SK-N-SH (cell line): ENCODE measurements around the gene ARCN1. TPM values are rescaled to one million over a fixed set of nuclear protein-coding genes. Genes with fewer than 3 reads are reported as not detected.

ENCODE experiments used
- CTCF ChIA-PET: fragments of 300-600, 350-600 bp; formaldehyde crosslinking; extraction: SDS; loops from one replicate; lab custom pipeline; 2021; lab: Yijun Ruan, JAX
- POLR2A ChIA-PET: fragments of 350-600 bp; sonication (Branson Sonifier 250); formaldehyde crosslinking; extraction: SDS; loops from one replicate; lab custom pipeline; 2020; ENCODE audit warnings: antibody characterized with exemption, inconsistent platforms; lab: Yijun Ruan, JAX
- DNase-seq: peaks from one replicate; pipeline ENCODE4 v3.0.0; 2012
- H2AFZ ChIP-seq: fragments of 200-600 bp; sonication (generic); 2 replicates; pipeline ENCODE4 v1.8.1; 2016; ENCODE audit warnings: antibody characterized with exemption, mild to moderate bottlenecking, low read depth
- H3F3A ChIP-seq: fragments of 200-600 bp; sonication (generic); replicated peaks from 2 replicates; pipeline ENCODE3; 2016; ENCODE audit warnings: antibody characterized with exemption, mild to moderate bottlenecking; ENCODE audit not compliant: insufficient read depth
- H3K27ac ChIP-seq, 2 experiments: fragments of 200-500 bp in 1 of 2; fragments of 200-600 bp in 1 of 2; sonication (Bioruptor generic) in 1 of 2; sonication (generic), shearing (Covaris generic) in 1 of 2; 2 replicates each; pipeline versions ENCODE4 v1.5.1 to v1.6.1; 2014 to 2016; ENCODE audit warnings: low read depth in 2 of 2, inconsistent platforms in 1 of 2, low read length in 1 of 2, mild to moderate bottlenecking in 1 of 2, mixed read lengths in 1 of 2
- H3K27me3 ChIP-seq: fragments of 200-600 bp; sonication (generic), shearing (Covaris generic); 2 replicates; pipeline ENCODE4 v1.6.1; 2016; ENCODE audit warnings: mixed run types; ENCODE audit not compliant: insufficient read depth
- H3K36me3 ChIP-seq, 2 experiments: fragments of 200-500 bp in 1 of 2; fragments of 200-600 bp in 1 of 2; sonication (Bioruptor generic) in 1 of 2; sonication (generic) in 1 of 2; replicated peaks in 1 of 2; 2 replicates each; pipeline versions ENCODE3 to v1.5.1; 2014 to 2016; ENCODE audit warnings: low read length in 1 of 2, mild to moderate bottlenecking in 1 of 2; ENCODE audit not compliant: insufficient read depth in 2 of 2, control insufficient read depth in 1 of 2
- H3K4me1 ChIP-seq, 2 experiments: fragments of 200-500 bp in 1 of 2; fragments of 200-600 bp in 1 of 2; sonication (Bioruptor generic) in 1 of 2; sonication (generic), shearing (Covaris generic) in 1 of 2; 2 replicates each; pipeline versions ENCODE4 v1.5.1 to v1.6.1; 2014 to 2016; ENCODE audit warnings: low read depth in 1 of 2, low read length in 1 of 2, mixed run types in 1 of 2; ENCODE audit not compliant: insufficient read depth in 2 of 2, control insufficient read depth in 1 of 2
- H3K4me2 ChIP-seq: fragments of 200-600 bp; sonication (generic), shearing (Covaris generic); 2 replicates; pipeline ENCODE4 v1.6.1; 2017; ENCODE audit warnings: mixed run types
- H3K4me3 ChIP-seq, 2 experiments: fragments of 200-500 bp in 1 of 2; fragments of 200-600 bp in 1 of 2; sonication (Bioruptor generic) in 1 of 2; sonication (generic), shearing (Covaris generic) in 1 of 2; 2 replicates each; pipeline versions ENCODE4 v1.5.1 to v1.8.1; 2014 to 2016; ENCODE audit warnings: low read depth in 2 of 2, inconsistent platforms in 1 of 2, low read length in 1 of 2, mild to moderate bottlenecking in 1 of 2, mixed read lengths in 1 of 2, moderate library complexity in 1 of 2
- H3K79me2 ChIP-seq: fragments of 200-600 bp; sonication (generic); 2 replicates; pipeline ENCODE4 v1.8.1; 2017; ENCODE audit warnings: mild to moderate bottlenecking; ENCODE audit not compliant: insufficient read depth
- H3K9ac ChIP-seq: fragments of 200-600 bp; sonication (generic); 2 replicates; pipeline ENCODE4 v1.6.1; 2017; ENCODE audit warnings: mixed run types
- H3K9me2 ChIP-seq: fragments of 200-600 bp; sonication (generic); 2 replicates; pipeline ENCODE4 v1.6.1; 2017; ENCODE audit warnings: mixed run types
- H3K9me3 ChIP-seq: fragments of 200-600 bp; sonication (generic); 2 replicates; pipeline ENCODE4 v1.6.1; 2017; ENCODE audit warnings: mixed run types, mild to moderate bottlenecking, moderate library complexity
- H4K20me1 ChIP-seq: fragments of 200-600 bp; sonication (generic); 2 replicates; pipeline ENCODE4 v1.6.1; 2017; ENCODE audit warnings: mild to moderate bottlenecking, mixed run types; ENCODE audit not compliant: insufficient read depth
- CTCF ChIP-seq: fragments of 200-600 bp; sonication (generic); IDR thresholded peaks from 2 replicates; pipeline ENCODE4 v1.6.1; 2017; ENCODE audit warnings: antibody characterized with exemption, mild to moderate bottlenecking, moderate library complexity
- ELF1 ChIP-seq: IDR thresholded peaks from 2 replicates; pipeline ENCODE4 v1.4.0; 2012
- FOSL2 ChIP-seq: IDR thresholded peaks from 2 replicates; pipeline ENCODE4 v1.4.0; 2012; ENCODE audit warnings: low read depth, mild to moderate bottlenecking, moderate library complexity, borderline replicate concordance
- GABPA ChIP-seq: IDR thresholded peaks from 2 replicates; pipeline ENCODE4 v1.4.0; 2012; ENCODE audit warnings: low read depth, mild to moderate bottlenecking
- MXI1 ChIP-seq: IDR thresholded peaks from 2 replicates; pipeline ENCODE4 v1.6.1; 2012; ENCODE audit warnings: mild to moderate bottlenecking, low read depth, low read length, improper control_type of control experiment
- RAD21 ChIP-seq: IDR thresholded peaks from 2 replicates; pipeline ENCODE4 v1.6.1; 2012; ENCODE audit warnings: mild to moderate bottlenecking, low read length
- RXRA ChIP-seq: IDR thresholded peaks from 2 replicates; pipeline ENCODE4 v1.4.0; 2012; ENCODE audit warnings: low read depth, mild to moderate bottlenecking, borderline replicate concordance
- SMC3 ChIP-seq: IDR thresholded peaks from 2 replicates; pipeline ENCODE4 v1.6.1; 2012; ENCODE audit warnings: low read depth, low read length, improper control_type of control experiment
- TAF1 ChIP-seq: IDR thresholded peaks from 2 replicates; pipeline ENCODE4 v1.6.1; 2012; ENCODE audit warnings: low read depth, mild to moderate bottlenecking, low read length, moderate library complexity, borderline replicate concordance
- TCF12 ChIP-seq: IDR thresholded peaks from 2 replicates; pipeline ENCODE4 v1.4.0; 2012
- YY1 ChIP-seq: IDR thresholded peaks from 2 replicates; pipeline ENCODE4 v1.4.0; 2012; ENCODE audit warnings: low read depth, mild to moderate bottlenecking
- WGBS: methylation state at CpG from one replicate; pipeline ENCODE4 v1.1.6; 2017; ENCODE audit warnings: low lambda C conversion rate; 5-methylcytosine and 5-hydroxymethylcytosine counted together
- polyA plus RNA-seq, 3 experiments: library from polyadenylated mRNA; depleted of rRNA; stranded (reverse); fragments of >200 nt; gene quantifications; 2 replicates each; pipeline ENCODE4 v1.2.3, GENCODE V29; 2012

Gene ARCN1
- 128 and 162 TPM in 2 replicates for polyA plus RNA-seq (2012; rRNA removed)
- 169 and 180 TPM in 2 replicates for polyA plus RNA-seq (2012; cell fraction: cytosol; rRNA removed)
- polyA plus RNA-seq (2012; cell fraction: nucleus; rRNA removed) = 42.1 and 91.4 TPM in 2 replicates

GRCh38 chr11:118572061-118572980, at the start of gene ARCN1:
TSS of gene ARCN1 (plus strand) at chr11:118572409. CDS start at chr11:118572548, 139 bp downstream.
- H4K20me1 ChIP-seq = peaks cover 44% of the 10 kb centered on the region
- WGBS = 2% methylated on average over 21 of the region's 55 CpGs
- TF ChIP-seq GABPA = peak; percentile 63
- no peak for TF ChIP-seq MXI1
- peak; percentile 89 for TF ChIP-seq YY1
- TF ChIP-seq TAF1 = peak; percentile 64; the same call in 1 of the 2 replicates
- no peak for TF ChIP-seq FOSL2
- peak; percentile 50 for TF ChIP-seq ELF1
- H2AFZ ChIP-seq = peak within 1 kb of the TSS; percentile 94
- H3K4me1 ChIP-seq = peaks cover 6 to 12% of the 10 kb centered on the region in 2 experiments; a peak in 3 of 4 replicates
- no peaks in the 10 kb centered on the region for H3K9me2 ChIP-seq
- peak; percentile 92 for DNase-seq
- no peaks in the 10 kb centered on the region for H3K27me3 ChIP-seq
- H3K4me2 ChIP-seq = peak within 1 kb of the TSS; percentile 77
- H3K9ac ChIP-seq = peak within 1 kb of the TSS; percentile 100
- peak within 1 kb of the TSS; percentile 85 to 92 for H3K4me3 ChIP-seq
- CTCF ChIA-PET = interaction anchor here (0.8 to 1.7 kb wide), 3 partner anchors 25 to 88 kb away, joined by 3 to 6 read pairs (median 3); no protein-coding TSS in a partner anchor
- peaks cover 5% of the 10 kb centered on the region for H3F3A ChIP-seq
- POLR2A ChIA-PET = interaction anchor here (0.6 to 0.8 kb wide), 2 partner anchors 33 to 200 kb away, joined by 3 read pairs; no protein-coding TSS in a partner anchor
- peaks cover 0 to 10% of the 10 kb centered on the region in 2 experiments for H3K36me3 ChIP-seq
- no peaks in the 10 kb centered on the region for H3K9me3 ChIP-seq
- H3K27ac ChIP-seq = peak within 1 kb of the TSS; percentile 93 to 97
- peaks cover 56% of the 10 kb centered on the region for H3K79me2 ChIP-seq

GRCh38 chr11:118522571-118523072, 49.6 kb upstream of the ARCN1 start:
- H3K79me2 ChIP-seq = no peaks in the 10 kb centered on the region
- WGBS = 77% methylated on average over 4 of the region's 6 CpGs
- H3K9ac ChIP-seq = no peak overlapping the region
- peaks cover 69 to 89% of the 10 kb centered on the region in 2 experiments for H3K36me3 ChIP-seq
- H3K4me1 ChIP-seq = no peaks in the 10 kb centered on the region; a peak in 1 of 4 replicates
- ChIA-PET POLR2A (no interaction called here), CTCF (interaction anchor here (1.0 to 1.4 kb wide), 3 partner anchors 7 to 34 kb away, joined by 3 to 5 read pairs (median 3); no protein-coding TSS in a partner anchor)
- H3K4me3 ChIP-seq = no peak overlapping the region
- TF ChIP-seq CTCF = peak; percentile 47
- no peak for TF ChIP-seq RXRA
- peak; percentile 21; the same call in 1 of the 2 replicates for TF ChIP-seq SMC3
- TF ChIP-seq RAD21 = peak; percentile 41
- no peak for TF ChIP-seq TCF12
- no peak for TF ChIP-seq TAF1
- H3K27me3 ChIP-seq = no peaks in the 10 kb centered on the region
- no peaks in the 10 kb centered on the region for H3K9me2 ChIP-seq
- no peak overlapping the region for H3K27ac ChIP-seq
- H3K9me3 ChIP-seq = no peaks in the 10 kb centered on the region
- no peak overlapping the region for H3K4me2 ChIP-seq
- peak; percentile 52 for DNase-seq
- H3F3A ChIP-seq = peaks cover 23% of the 10 kb centered on the region
- no peak overlapping the region for H2AFZ ChIP-seq
- no peaks in the 10 kb centered on the region for H4K20me1 ChIP-seq
